Fibroblast of villous mesenchyme (primary cell): ENCODE data around the gene NUDT3. TPM values are rescaled to one million over a fixed set of nuclear protein-coding genes. Genes with fewer than 3 reads are reported as not detected.
"Not testable (repeated sequence)": the region's sequence is repeated elsewhere in the genome, so short reads cannot be mapped to it uniquely, and the experiment has no call there.

Experiments
- DNase-seq: peaks from one replicate; pipeline ENCODE4 v3.0.0-alpha.2; 2010; ENCODE audit warnings: low read depth
- H3K4me3 ChIP-seq: 2 replicates; pipeline ENCODE4 v1.5.1; 2011; ENCODE audit warnings: low read depth, mild to moderate bottlenecking, low read length
- CTCF ChIP-seq: IDR thresholded peaks from 2 replicates; pipeline ENCODE4 v1.5.1; 2012; ENCODE audit warnings: low read depth, mild to moderate bottlenecking, low read length; ENCODE audit not compliant: insufficient read depth
- total RNA-seq: library from RNA; depleted of rRNA; stranded (reverse); fragments of >200 nt; gene quantifications from 2 replicates; pipeline ENCODE4 v1.2.3, GENCODE V29; 2012

Gene NUDT3
- total RNA-seq, 1 donor, result 31.1 TPM

- TF ChIP-seq CTCF, result no peak
- DNase-seq, result no peak
- H3K4me3 ChIP-seq, result no peak overlapping the region
These were observed 124.7 kb downstream of the NUDT3 start for GRCh38 chr6:34267746-34268145.

- not testable (repeated sequence) for DNase-seq, H3K4me3 ChIP-seq
These were observed 129.0 kb downstream of the NUDT3 start for GRCh38 chr6:34263484-34263883.

GRCh38 chr6:34260576-34261267, 131.7 kb downstream of the NUDT3 start:
- TF ChIP-seq CTCF, result no peak
- no peak for DNase-seq
- H3K4me3 ChIP-seq, result no peak overlapping the region

- H3K4me3 ChIP-seq, result no peak overlapping the region
- no peak for DNase-seq
- no peak for TF ChIP-seq CTCF
These were observed 132.9 kb downstream of the NUDT3 start for GRCh38 chr6:34259529-34260069.

GRCh38 chr6:34252395-34252794, 140.1 kb downstream of the NUDT3 start:
- H3K4me3 ChIP-seq, DNase-seq: not testable (repeated sequence)

GRCh38 chr6:34249469-34250261, 142.8 kb downstream of the NUDT3 start:
- peak overlapping the region; percentile 66 for H3K4me3 ChIP-seq
- no peak for DNase-seq

GRCh38 chr6:34248727-34249468, 143.6 kb downstream of the NUDT3 start, which contains the start of gene SMIM29:
Gene SMIM29, minus strand, starts transcription at chr6:34249006. Its CDS starts 1,215 bp downstream, at chr6:34247791.
- peak; percentile 96 for DNase-seq
- peak; percentile 80 for TF ChIP-seq CTCF
- H3K4me3 ChIP-seq, result peak within 1 kb of the TSS; percentile 66

More at GRCh38 chr6:34249469-34250261, 142.8 kb downstream of the NUDT3 start:
- TF ChIP-seq CTCF, result no peak
